Breast epithelium (tissue), 3 donors: ENCODE results near the gene RAB32.

Source experiments
- CTCF ChIP-seq, 3 donors: fragments of 450-650 bp; IDR thresholded peaks; one replicate each; pipeline ENCODE4 v1.5.1; 2016 to 2017; ENCODE audit warnings: antibody characterized with exemption in 3 of 3, mild to moderate bottlenecking in 3 of 3, moderate library complexity in 3 of 3
- POLR2A ChIP-seq: fragments of 450-650 bp; IDR thresholded peaks from one replicate; pipeline ENCODE4 v1.6.1; 2016; ENCODE audit warnings: antibody characterized with exemption, mild to moderate bottlenecking, moderate library complexity
- POLR2AphosphoS5 ChIP-seq, 3 donors: sonication (generic); formaldehyde crosslinking; IDR thresholded peaks; one replicate each; pipeline ENCODE4 v1.6.1; 2017; ENCODE audit warnings: antibody characterized with exemption in 3 of 3

DNA sequence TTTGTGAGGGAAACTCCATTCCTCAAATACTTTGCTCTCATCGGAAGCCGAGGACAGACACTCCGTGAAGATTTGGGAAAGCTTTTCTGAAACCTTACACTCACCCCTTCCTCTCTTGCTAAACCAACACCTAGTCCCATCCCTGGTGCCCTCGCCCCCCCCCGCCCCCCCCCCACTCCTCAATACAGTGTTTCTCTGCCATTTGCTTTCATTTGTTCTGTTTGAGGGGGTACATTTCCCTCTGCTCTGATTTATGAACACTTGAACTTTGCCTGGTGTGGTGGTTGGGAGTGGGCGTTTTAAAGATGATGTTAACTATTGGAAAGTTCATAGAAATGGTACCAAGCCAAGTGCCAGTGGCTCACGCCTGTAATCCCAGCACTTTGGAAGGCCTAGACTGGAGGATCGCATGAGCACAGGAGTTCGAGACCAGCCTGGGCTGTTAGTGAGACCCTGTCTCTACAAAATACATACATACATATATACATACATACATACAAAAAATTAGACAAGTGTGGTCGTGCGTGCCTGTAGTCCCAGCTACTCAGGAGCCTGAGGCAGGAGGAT lies 1.1 kb downstream of the RAB32 start:
- no peak for TF ChIP-seq POLR2AphosphoS5 (IDR thresholded peaks at IDR 0.05)
- TF ChIP-seq CTCF (IDR thresholded peaks at IDR 0.05): no peak
- no peak for TF ChIP-seq POLR2A
